NCI-H1105 (cell line): ENCODE measurements around the gene CYP21A2.

Experiments used
- DNase-seq: peaks from one replicate; lab custom pipeline; 2025; lab: John Stamatoyannopoulos, UW

Gene CYP21A2

DNA sequence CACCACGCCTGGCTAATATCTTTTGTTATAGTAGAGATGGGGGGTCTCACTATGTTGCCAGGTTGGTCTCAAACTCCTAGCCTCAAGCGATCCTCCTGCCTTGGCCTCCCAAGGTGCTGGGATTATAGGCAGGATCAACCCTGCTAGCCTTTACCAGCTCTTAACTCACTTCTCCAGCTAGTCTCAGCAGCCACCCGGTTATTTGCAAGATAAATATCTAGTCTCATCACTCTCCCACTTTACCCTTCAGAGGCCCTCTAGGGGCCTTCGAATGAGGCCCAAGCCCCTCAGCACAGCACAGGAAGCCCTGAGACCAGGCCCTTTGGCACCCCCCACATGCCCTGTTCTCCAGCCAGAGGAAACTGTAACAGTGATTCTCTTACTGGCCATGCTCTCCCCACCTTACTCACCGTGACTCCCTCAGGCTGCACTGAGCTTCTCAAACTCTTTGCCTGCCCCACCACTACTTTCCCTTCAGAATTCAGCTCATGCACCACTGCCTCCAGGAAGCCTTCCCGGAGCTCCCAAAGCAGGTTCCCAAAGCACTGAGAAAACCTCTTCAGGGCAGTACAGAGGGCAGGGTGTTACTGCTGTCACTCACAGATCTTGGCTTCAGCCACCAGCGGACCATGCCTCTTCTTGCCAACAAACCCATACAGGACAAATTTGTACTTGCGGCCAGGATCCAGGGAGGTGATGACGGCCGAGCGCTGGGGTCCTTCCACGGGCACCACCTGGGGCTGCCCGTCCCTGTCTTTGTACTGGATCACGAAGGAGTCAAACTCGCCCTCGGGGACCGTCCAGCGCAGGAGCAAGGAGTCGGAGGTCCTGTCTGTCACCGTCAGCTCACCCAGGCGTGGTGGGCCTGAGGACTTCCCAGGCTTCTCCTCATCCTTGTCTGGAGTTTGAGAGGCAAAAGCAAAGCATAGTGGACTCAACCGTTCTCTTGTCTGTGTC, 45.9 kb downstream of the CYP21A2 start:
- no peak for DNase-seq

DNA sequence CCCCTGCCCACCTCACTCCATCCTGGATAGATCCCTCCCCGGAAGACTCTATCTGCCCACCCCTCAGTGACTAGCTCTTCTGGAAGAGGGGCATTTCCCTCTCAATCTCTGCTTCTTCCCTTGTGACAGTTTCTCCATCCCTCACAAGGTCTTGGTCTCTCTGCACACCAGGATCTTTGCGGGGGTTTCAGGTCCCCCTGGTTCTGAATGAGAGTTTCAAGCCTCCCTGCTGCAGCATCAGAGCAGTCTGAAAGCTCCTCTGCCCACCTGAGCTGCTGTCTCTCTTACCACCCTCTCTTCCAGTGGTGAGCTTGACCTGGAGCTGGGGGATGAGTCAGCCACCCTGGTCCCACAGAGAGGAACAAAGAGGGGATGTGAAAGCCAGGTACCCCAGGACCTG, 46.6 kb downstream of the CYP21A2 start:
- no peak for DNase-seq

DNA sequence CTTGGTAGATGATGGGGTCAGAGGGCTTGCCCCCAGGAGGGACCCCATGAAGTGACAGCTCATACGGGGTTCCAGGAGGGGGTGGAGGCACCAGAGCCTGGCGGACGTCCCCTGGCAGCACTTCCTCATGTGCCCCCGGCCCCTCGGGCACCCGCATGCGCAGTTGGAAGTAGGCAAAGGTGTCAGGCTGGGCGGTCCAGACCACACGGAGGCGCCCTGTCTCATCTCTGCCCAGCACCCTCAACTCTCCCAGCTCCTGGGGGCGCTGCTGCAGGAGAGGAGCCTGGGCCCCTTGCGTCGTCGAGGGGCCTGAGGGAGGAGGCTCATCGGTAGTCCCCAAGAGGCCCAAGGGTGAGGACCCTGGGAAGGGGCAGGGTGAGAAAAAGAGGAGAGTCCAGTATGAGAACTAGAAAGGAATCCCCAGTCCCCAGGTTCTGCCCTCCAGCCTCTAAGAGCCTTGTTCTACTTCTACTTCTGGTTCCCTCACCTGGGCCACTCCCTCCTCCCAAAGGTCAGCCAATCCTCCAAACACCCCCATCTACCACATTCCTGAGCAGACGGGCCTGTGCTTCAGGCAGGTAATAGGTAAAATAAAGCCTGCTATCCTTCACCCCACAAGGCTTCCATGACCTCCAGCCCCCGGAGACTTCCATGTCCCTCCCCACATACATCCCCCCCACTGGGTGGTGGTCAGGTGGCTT, 47.7 kb downstream of the CYP21A2 start:
- no peak for DNase-seq

DNA sequence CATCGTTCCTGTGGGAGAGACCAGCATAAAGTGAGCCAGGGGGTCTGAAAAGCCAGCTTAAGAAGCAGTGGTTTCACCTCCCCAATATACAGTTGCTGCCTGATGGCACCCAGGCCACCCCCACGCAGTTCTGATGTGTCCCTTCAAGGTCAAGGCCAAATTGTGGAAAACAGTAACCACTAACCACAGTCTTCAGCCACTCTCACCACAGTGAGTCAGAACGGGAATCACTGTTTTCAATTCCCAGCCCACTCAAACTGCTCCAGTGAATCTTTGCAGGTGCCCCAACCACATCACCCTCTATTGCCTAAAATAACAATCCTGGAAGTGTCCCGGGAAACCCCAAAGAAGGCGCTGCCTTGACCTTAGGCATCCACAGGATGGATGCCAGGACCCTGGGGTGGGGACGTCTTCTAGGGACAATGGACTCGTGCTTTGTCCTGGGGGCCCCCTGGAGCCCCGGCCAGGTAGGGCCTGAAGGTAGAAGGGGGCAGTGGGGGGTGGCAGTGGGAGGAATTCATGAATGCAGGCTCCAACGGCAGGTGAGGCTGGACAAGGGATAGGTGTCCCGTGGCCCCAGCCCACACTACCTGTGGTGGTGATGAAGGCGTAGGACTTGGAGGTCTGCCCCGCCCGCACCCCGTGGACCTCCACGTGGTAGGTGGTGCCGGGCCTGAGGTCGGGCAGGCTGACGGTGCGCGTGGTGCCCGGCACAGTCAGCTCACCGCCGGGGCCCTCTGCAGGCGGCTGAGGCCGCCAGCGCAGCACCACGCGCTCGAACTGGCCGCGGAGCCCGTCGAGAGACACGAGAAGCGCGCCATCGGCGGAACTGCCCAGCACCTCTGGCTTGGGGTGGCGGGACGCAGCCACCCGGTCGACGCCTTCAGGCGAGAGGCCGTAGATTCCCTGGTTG, 48.7 kb downstream of the CYP21A2 start:
- no peak for DNase-seq

DNA sequence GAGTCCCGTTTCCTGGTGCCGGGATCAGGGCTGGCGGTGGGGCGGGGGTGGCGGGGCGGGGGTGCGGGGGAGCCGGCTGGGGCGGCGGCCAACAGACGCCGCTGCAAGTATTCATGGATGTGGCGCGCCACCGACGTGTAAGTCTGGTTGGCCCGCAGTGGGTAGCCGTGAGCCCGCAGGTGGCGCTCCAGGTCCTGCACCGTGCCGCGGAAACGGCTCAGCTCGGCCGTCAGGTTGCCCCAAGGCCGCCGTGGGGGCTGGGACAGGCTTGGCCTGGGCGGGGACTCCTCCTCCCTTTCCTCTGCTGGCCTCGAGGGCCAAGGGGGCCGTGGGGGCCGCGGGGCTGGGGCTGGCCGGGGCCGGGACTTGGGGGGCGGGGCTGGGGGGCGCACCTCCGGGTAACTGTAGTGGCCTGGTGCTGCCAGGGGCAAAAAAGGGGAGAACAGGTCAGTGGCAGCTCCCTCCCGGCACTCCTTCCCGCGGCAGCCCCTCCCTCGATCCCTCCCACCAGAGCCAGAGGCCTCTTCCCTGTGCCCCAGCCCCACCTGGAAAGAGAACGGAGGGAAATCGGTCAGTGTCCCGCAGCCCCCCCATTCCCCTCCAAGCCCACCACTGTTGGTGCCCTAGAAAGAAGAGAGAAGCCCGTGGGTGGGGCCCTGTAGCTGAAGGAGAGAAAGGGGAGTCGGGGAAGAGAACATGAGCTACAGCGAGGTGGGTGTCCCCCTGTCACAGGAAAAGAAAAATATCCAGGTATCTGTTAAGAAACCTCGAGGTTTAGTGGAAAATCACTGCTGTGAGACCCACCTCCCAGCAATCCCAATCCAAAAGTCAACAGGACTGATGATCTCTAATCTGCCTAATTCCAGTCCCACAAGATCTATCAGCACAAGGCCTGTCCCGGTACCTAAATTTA, 49.6 kb downstream of the CYP21A2 start:
- DNase-seq = no peak

DNA sequence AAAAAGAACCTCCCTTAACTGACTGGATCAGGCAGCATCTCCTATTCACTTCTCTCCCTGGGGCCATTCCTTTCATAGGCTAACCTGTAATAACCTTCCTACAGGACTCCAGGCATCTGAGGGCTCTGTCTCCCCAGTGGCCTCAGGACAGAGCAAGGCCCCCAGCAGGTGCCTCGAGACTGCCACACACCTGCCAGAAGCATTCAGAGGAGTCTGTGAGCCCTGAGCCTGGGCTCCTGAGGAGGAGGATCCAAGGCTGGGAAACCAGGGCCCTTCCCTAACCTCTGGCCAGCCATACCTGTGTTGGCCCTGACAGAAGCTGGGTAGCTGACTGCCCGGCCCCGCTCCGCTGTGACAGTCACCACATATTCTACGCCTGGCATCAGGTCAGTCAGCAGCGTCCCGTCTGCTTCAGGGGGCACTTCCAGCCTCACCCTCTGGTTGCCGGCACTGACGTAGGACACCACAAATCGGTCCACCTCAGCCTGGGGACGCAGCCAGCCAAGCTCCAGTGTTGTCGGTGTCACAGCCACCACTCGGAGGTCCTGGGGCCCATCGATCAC, 50.4 kb downstream of the CYP21A2 start:
- no peak for DNase-seq

DNA sequence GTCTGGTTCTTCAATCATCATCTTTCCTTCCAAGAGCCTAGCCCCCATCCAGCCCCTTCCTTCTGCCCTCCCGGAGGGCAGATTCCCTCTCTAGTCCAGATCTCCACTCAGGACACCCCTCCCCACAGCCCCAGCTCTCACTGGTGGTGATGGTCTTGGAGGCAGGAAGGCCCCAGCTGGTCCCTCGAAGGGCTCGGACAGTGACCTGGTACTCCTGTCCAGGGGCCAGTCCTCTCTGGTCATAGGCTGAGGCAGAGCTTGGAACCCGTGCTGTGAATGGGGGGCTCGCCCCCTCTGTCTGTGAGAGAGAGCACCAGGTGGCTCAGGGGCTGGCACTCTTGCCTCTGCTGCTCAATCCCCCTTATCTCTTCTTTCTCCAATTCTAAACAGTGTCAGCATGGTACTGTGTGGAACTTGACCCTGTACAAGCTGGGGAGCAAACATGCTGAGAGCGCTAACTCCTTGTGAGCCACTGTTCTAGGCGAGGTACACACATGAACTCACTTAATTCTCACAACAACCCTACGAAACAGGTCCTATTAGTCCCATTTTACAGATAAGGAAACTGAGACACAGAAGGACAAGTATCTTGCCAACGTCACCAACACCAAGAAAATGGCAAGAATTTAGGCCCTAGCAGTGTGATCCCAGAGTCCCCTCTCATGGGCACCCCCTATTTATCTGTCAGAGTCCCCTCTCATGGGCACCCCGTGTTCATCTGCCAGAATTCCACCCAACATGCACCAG, 51.0 kb downstream of the CYP21A2 start:
- no peak for DNase-seq
